Measurements from ENCODE around the gene ARHGEF7.

The ARHGEF7 gene

GRCh38 chr13:111338841-111339240, 223.7 kb downstream of the ARHGEF7 start:
- DNase-seq: no peak

DNA sequence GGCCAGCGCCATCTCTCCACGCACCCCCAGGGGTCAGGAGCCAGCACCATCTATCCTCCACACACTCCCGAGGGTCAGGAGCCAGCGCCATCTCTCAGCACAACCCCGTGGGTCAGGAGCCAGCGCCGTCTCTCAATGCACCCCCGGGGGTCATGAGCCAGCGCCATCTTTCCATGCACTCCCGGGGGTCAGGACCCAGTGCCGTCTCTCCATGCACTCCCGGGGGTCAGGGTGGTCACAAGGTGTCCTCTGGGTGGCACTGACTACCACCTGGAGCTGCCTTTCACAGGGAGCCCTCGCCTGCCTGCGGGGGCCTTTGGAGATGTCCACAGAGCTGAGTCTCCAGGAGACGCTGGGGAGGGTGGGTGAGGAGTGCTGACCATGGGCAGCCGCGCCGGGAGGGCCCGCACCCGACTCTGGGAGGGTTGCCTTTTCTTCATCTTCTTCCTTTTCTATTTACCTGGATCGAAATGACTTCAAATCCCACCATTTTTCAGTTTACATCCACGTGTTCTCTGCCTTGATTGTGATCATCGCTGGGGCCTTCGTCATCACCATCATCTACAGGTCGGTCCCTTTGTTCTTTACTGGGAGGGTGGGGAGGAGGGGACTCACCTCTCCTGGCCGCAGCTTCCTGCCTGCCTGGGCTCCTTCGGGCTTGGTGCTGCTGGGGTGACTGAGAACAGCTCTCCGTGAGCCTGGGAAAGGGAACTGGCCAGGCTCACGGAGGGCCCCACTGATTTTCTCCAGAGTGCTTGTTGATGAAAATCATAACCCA, 224.4 kb downstream of the ARHGEF7 start:
- no peak for DNase-seq

GRCh38 chr13:111341886-111342285, 226.8 kb downstream of the ARHGEF7 start:
- DNase-seq: no peak

DNA sequence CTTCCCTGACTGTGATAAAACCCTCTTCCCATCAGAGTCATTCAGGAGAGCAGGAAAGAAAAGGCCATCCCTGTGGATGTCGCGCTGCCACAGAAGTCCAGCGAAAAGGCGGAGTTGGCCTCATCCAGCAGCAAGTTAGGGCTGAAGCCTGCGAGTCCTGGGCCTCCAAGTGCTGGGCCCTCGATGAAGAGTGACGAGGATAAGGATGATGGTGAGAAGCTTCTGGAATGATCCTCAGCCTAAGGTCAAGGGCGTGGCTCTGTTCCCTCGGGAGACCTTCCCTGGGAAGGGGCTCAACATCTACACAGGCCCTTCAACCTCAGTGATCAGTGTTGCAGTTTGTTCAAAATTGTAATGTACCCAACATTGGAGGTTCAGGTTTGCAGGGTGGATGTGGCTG, 227.6 kb downstream of the ARHGEF7 start:
- DNase-seq: no peak

- no peak for DNase-seq
Measured at GRCh38 chr13:111343186-111343805, 228.2 kb downstream of the ARHGEF7 start.

GRCh38 chr13:111344471-111345191, 229.5 kb downstream of the ARHGEF7 start:
- DNase-seq: peak in 4 of 56 donors; percentile 10 to 30 (median 15)

DNA sequence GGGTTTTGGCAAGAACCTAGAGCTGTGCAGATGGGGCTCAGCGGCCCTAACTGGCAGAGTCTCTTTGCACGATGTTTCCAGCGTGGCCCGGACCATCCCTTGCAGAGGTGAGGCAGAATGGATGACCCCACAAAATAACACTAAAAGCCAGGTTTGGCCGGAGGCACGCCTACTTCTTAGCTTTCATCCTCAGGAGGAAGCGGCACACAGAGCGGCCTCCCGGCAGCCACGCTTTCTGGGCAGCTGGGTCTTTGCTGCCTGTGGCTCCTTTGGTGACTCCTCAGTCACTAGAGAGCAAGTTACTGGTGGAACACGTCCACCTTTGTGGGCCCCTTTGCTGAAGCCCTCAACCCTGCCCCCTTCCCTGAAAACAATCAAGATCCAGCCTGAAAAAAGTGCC, 230.6 kb downstream of the ARHGEF7 start:
- DNase-seq: no peak

DNA sequence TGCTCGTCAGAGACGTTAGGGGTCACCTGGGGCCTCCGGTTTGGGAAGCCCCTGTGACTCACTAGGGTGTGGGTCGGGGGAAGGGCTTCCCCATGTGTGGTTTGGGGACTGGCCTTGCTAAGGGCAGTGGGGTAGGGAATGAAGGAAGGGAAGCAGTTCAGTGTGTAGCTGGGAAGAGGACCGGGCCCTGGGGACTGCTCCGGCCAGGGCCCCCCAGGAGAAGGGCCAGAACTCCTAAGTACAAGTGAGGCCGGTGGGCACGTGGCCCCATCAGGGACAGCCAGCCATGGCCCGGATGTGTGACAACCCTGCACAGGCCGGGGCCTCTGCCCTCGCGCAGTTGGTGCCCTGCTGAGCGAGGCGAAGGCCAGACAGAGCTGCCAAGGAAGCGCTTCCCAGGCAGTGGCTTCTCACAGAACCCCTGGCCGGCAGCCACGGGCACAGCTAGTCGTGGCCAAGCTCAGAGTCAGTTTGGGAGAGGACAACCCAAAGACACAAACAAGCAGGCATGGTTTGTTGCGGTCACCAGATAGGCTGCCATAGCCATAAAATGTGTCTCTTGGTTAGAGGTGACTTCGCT, 231.1 kb downstream of the ARHGEF7 start:
- DNase-seq: no peak

DNA sequence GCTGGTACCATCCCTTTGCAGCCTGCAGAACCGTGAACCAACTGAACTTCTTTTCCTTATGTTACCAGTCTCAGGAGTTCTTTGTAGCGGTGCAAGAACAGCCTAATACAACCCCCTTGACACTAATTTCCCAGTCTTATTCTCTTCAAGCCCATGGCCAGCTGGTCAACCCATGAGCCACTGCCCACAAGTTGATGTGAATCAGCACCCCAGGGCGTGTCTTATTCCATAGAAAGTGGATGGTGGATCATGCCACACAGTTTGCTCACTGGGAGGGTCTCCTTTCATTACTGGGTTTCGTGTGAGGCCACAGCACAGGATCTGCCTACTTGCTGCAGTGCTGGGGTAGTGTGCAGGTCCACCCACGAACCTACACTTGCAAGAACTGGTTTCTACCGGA, 232.3 kb downstream of the ARHGEF7 start:
- DNase-seq: no peak

GRCh38 chr13:111353508-111353907, 238.4 kb downstream of the ARHGEF7 start:
- DNase-seq: no peak

GRCh38 chr13:111354789-111355188, 239.7 kb downstream of the ARHGEF7 start:
- no peak for DNase-seq

Measured in amygdala (tissue), 56 donors.